Lower lobe of right lung (tissue), 2 donors: ENCODE measurements around the gene KRTAP10-4. TPM values are rescaled to one million over a fixed set of nuclear protein-coding genes. Genes with fewer than 3 reads are reported as not detected.

ENCODE experiments used
- ATAC-seq, 2 donors: fragments of 200-7000 bp; cut with Tn5 transposase; one replicate each; pipeline ENCODE4 v1.9.1; 2020 to 2022; ENCODE audit warnings: mild to moderate bottlenecking in 2 of 2, moderate library complexity in 2 of 2
- DNase-seq: peaks from one replicate; pipeline ENCODE4 v3.0.0-alpha.2; 2020
- H3K27ac ChIP-seq: fragments of 200-600 bp; one replicate; pipeline ENCODE4 v1.8.0; 2022
- H3K27me3 ChIP-seq: fragments of 200-600 bp; one replicate; pipeline ENCODE4 v1.8.0; 2022; ENCODE audit warnings: low read depth
- H3K36me3 ChIP-seq: fragments of 200-600 bp; one replicate; pipeline ENCODE4 v1.8.0; 2022; ENCODE audit warnings: mild to moderate bottlenecking
- H3K4me1 ChIP-seq: fragments of 200-600 bp; one replicate; pipeline ENCODE4 v1.8.0; 2022
- H3K4me3 ChIP-seq: fragments of 200-600 bp; one replicate; pipeline ENCODE4 v1.8.0; 2022; ENCODE audit warnings: mild to moderate bottlenecking
- H3K9me3 ChIP-seq: fragments of 200-600 bp; one replicate; pipeline ENCODE4 v1.8.0; 2022
- CTCF ChIP-seq: fragments of 200-600 bp; IDR thresholded peaks from one replicate; pipeline ENCODE4 v1.8.0; 2022; ENCODE audit warnings: antibody characterized with exemption, mild to moderate bottlenecking
- intact Hi-C: fragments of 100-400 bp; cut with DNase I; formaldehyde crosslinking; loops from one replicate; pipeline ENCODE4 v1.11.0; 2022
- total RNA-seq: library from RNA; stranded (reverse); fragmentation: NEBNext Ultra II Directional; extraction: Animal tissue kit (Norgen Biotek cat#: 25700); gene quantifications from one replicate; pipeline ENCODE4 v1.2.1, GENCODE V29; 2021
- donor health status: DM: no; HTN: yes; CAD: no; lungs with severe emphysema.

KRTAP10-4 gene
- total RNA-seq, 1 donor from 2014 or later, result not detected

- DNase-seq (peak; percentile 39), ATAC-seq (no peak)
- no peak overlapping the region for H3K4me3 ChIP-seq
- H3K27ac ChIP-seq, result no peak overlapping the region
- H3K9me3 ChIP-seq, result peaks cover 17% of the 10 kb centered on the region
- H3K4me1 ChIP-seq, result no peaks in the 10 kb centered on the region
- intact Hi-C loops, result no loop called here
- H3K27me3 ChIP-seq, result no peaks in the 10 kb centered on the region
- H3K36me3 ChIP-seq, result no peaks in the 10 kb centered on the region
- TF ChIP-seq CTCF, result no peak
Measured at GRCh38 chr21:44574457-44575306, 1.2 kb downstream of the KRTAP10-4 start.

- Histone ChIP-seq H3K27me3 (no peaks in the 10 kb centered on the region), H3K27ac (no peak overlapping the region), H3K9me3 (peaks cover 17% of the 10 kb centered on the region), H3K4me3 (no peak overlapping the region), H3K36me3 (no peaks in the 10 kb centered on the region), H3K4me1 (no peaks in the 10 kb centered on the region)
- intact Hi-C loops, result no loop called here
- ATAC-seq (no peak), DNase-seq (peak; percentile 28)
- no peak for TF ChIP-seq CTCF
Measured at GRCh38 chr21:44575307-44576024, 1.9 kb downstream of the KRTAP10-4 start.

- peaks cover 14% of the 10 kb centered on the region for H3K9me3 ChIP-seq
- no peak overlapping the region for H3K4me3 ChIP-seq
- no peak for ATAC-seq
- no peaks in the 10 kb centered on the region for H3K36me3 ChIP-seq
- intact Hi-C loops, result no loop called here
- no peak overlapping the region for H3K27ac ChIP-seq
- no peaks in the 10 kb centered on the region for H3K4me1 ChIP-seq
- no peak for TF ChIP-seq CTCF
- no peaks in the 10 kb centered on the region for H3K27me3 ChIP-seq
- peak; percentile 26 for DNase-seq
Measured at GRCh38 chr21:44576025-44576420, 2.5 kb downstream of the KRTAP10-4 start.

- intact Hi-C loops, result no loop called here
- Histone ChIP-seq H3K9me3 (peaks cover 15% of the 10 kb centered on the region), H3K27ac (no peak overlapping the region), H3K27me3 (no peaks in the 10 kb centered on the region), H3K36me3 (no peaks in the 10 kb centered on the region), H3K4me1 (no peaks in the 10 kb centered on the region), H3K4me3 (no peak overlapping the region)
- DNase-seq (peak; percentile 15), ATAC-seq (no peak)
- TF ChIP-seq CTCF, result no peak
Measured at GRCh38 chr21:44578371-44579055, 5.0 kb downstream of the KRTAP10-4 start.

- no peak for ATAC-seq
- H3K9me3 ChIP-seq, result peaks cover 15% of the 10 kb centered on the region
- H3K4me1 ChIP-seq, result no peaks in the 10 kb centered on the region
- no peak for TF ChIP-seq CTCF
- no peak overlapping the region for H3K4me3 ChIP-seq
- no peaks in the 10 kb centered on the region for H3K36me3 ChIP-seq
- peaks cover 1% of the 10 kb centered on the region for H3K27me3 ChIP-seq
- intact Hi-C loops, result no loop called here
- H3K27ac ChIP-seq, result no peak overlapping the region
- DNase-seq, result peak; percentile 28
Measured at GRCh38 chr21:44579056-44579832, 5.7 kb downstream of the KRTAP10-4 start.
